Glomerular endothelial cell (primary cell): ENCODE results near the gene LGALS14. TPM values are rescaled to one million over a fixed set of nuclear protein-coding genes. Genes with fewer than 3 reads are reported as not detected.
"Not testable (repeated sequence)": the region's sequence is repeated elsewhere in the genome, so short reads cannot be mapped to it uniquely, and the experiment has no call there.

Experiments
- DNase-seq: peaks from one replicate; pipeline ENCODE4 v3.0.0-alpha.2; 2011; ENCODE audit warnings: low read depth, low spot score; ENCODE audit errors: extremely low read depth
- total RNA-seq: library from RNA; depleted of rRNA; stranded (reverse); fragments of >200 nt; gene quantifications from 2 replicates; pipeline ENCODE4 v1.2.3, GENCODE V29; 2015

The LGALS14 gene
- not detected in 2 replicates for total RNA-seq

GRCh38 chr19:39704181-39705044, at the start of gene LGALS14:
TSS of gene LGALS14 (plus strand) at chr19:39704481. CDS start at chr19:39704529, 48 bp downstream.
- DNase-seq, result no peak

GRCh38 chr19:39655613-39656012, 48.7 kb upstream of the LGALS14 start, which contains the start of gene LGALS16:
TSS of gene LGALS16 (plus strand) at chr19:39655913. CDS start at chr19:39655962, 49 bp downstream.
- DNase-seq, result no peak

GRCh38 chr19:39659791-39660190, 44.5 kb upstream of the LGALS14 start:
- DNase-seq, result no peak

- DNase-seq, result no peak
These were observed 43.6 kb upstream of the LGALS14 start for GRCh38 chr19:39660661-39661060.

- no peak for DNase-seq
These were observed 42.7 kb upstream of the LGALS14 start for GRCh38 chr19:39661565-39661964.

GRCh38 chr19:39669860-39670259, 34.4 kb upstream of the LGALS14 start:
- DNase-seq, result not testable (repeated sequence)

- no peak for DNase-seq
These were observed 33.3 kb upstream of the LGALS14 start for GRCh38 chr19:39670998-39671397.

GRCh38 chr19:39671739-39672363, 32.4 kb upstream of the LGALS14 start:
- DNase-seq, result peak; percentile 39

GRCh38 chr19:39672473-39672872, 31.8 kb upstream of the LGALS14 start:
- no peak for DNase-seq

- not testable (repeated sequence) for DNase-seq
These were observed 30.4 kb upstream of the LGALS14 start for GRCh38 chr19:39673862-39674261.

- DNase-seq, result no peak
These were observed 28.3 kb upstream of the LGALS14 start for GRCh38 chr19:39676004-39676403.

GRCh38 chr19:39677961-39678889, 26.1 kb upstream of the LGALS14 start:
- DNase-seq, result no peak

- no peak for DNase-seq
These were observed 25.1 kb upstream of the LGALS14 start for GRCh38 chr19:39679056-39679790.

- DNase-seq, result no peak
These were observed 24.5 kb upstream of the LGALS14 start for GRCh38 chr19:39679791-39680168.

GRCh38 chr19:39680593-39680992, 23.7 kb upstream of the LGALS14 start:
- no peak for DNase-seq

- no peak for DNase-seq
These were observed 22.9 kb upstream of the LGALS14 start for GRCh38 chr19:39681416-39681815.

- no peak for DNase-seq
These were observed 20.0 kb upstream of the LGALS14 start for GRCh38 chr19:39684267-39684666.

- DNase-seq, result no peak
These were observed 17.5 kb upstream of the LGALS14 start for GRCh38 chr19:39686739-39687138.

- not testable (repeated sequence) for DNase-seq
These were observed 15.6 kb upstream of the LGALS14 start for GRCh38 chr19:39688637-39689036.

GRCh38 chr19:39692166-39692565, 12.1 kb upstream of the LGALS14 start:
- DNase-seq, result no peak
